Urinary bladder (tissue), 4 donors: ENCODE data around the gene FRMD4A. TPM values are rescaled to one million over a fixed set of nuclear protein-coding genes. Genes with fewer than 3 reads are reported as not detected.

Source experiments
- DNase-seq: peaks from one replicate; pipeline ENCODE4 v3.0.0-alpha.2; 2015; ENCODE audit errors: extremely low spot score
- H3K27ac ChIP-seq: one replicate; pipeline ENCODE4 v1.5.1; 2013; ENCODE audit warnings: low read depth, mild to moderate bottlenecking, moderate library complexity
- H3K36me3 ChIP-seq: one replicate; pipeline ENCODE4 v1.6.1; 2013; ENCODE audit warnings: mild to moderate bottlenecking, moderate library complexity; ENCODE audit not compliant: insufficient read depth
- H3K4me1 ChIP-seq: one replicate; pipeline ENCODE4 v1.6.1; 2013; ENCODE audit warnings: mild to moderate bottlenecking, moderate library complexity; ENCODE audit not compliant: insufficient read depth
- H3K4me3 ChIP-seq: one replicate; pipeline ENCODE4 v1.5.1; 2013; ENCODE audit warnings: low read depth, low read length
- WGBS: extraction: QIAGEN DNeasy Blood & Tissue Kit; methylation state at CpG from one replicate; pipeline ENCODE4 v1.1.7; 2013; 5-methylcytosine and 5-hydroxymethylcytosine counted together
- polyA plus RNA-seq: library from polyadenylated mRNA; stranded (reverse); fragments of 200-250 nt; gene quantifications from one replicate; pipeline ENCODE4 v1.2.3, GENCODE V29; 2013
- total RNA-seq: library from RNA; depleted of rRNA; stranded (reverse); fragments of >200 nt; gene quantifications from one replicate; pipeline ENCODE4 v1.2.3, GENCODE V29; 2014
- donor health status: healthy with polysubstance abuse.
- donor health status: healthy.

FRMD4A gene
- total and polyA plus RNA-seq, 2 donors: 15.1 to 32.9 TPM

- Histone ChIP-seq H3K27ac (no peak overlapping the region), H3K36me3 (peaks cover 5% of the 10 kb centered on the region), H3K4me3 (no peak overlapping the region), H3K4me1 (no peaks in the 10 kb centered on the region)
- DNase-seq: no peak
- 85% methylated on average over 4 of the region's 4 CpGs for WGBS
Observed at GRCh38 chr10:13654846-13655245, 675.9 kb downstream of the FRMD4A start.

- H3K27ac ChIP-seq: no peak overlapping the region
- peaks cover 5% of the 10 kb centered on the region for H3K36me3 ChIP-seq
- H3K4me3 ChIP-seq: no peak overlapping the region
- 87% methylated on average over 8 of the region's 8 CpGs for WGBS
- H3K4me1 ChIP-seq: no peaks in the 10 kb centered on the region
- no peak for DNase-seq
Observed at GRCh38 chr10:13654118-13654830, 676.5 kb downstream of the FRMD4A start.

GRCh38 chr10:13652860-13653259 is 677.9 kb downstream of the FRMD4A start:
- H3K4me1 ChIP-seq: no peaks in the 10 kb centered on the region
- H3K27ac ChIP-seq: no peak overlapping the region
- 69% methylated on average over 6 of the region's 6 CpGs for WGBS
- no peak overlapping the region for H3K4me3 ChIP-seq
- no peak for DNase-seq
- H3K36me3 ChIP-seq: peaks cover 5% of the 10 kb centered on the region

GRCh38 chr10:13651969-13652720 is 678.6 kb downstream of the FRMD4A start:
- no peak for DNase-seq
- Histone ChIP-seq H3K4me3 (no peak overlapping the region), H3K36me3 (peaks cover 5% of the 10 kb centered on the region), H3K27ac (no peak overlapping the region), H3K4me1 (no peaks in the 10 kb centered on the region)
- 85% methylated on average over 5 of the region's 5 CpGs for WGBS

- H3K4me1 ChIP-seq: no peaks in the 10 kb centered on the region
- WGBS: 72% methylated on average over 5 of the region's 5 CpGs
- H3K36me3 ChIP-seq: peaks cover 2% of the 10 kb centered on the region
- H3K4me3 ChIP-seq: no peak overlapping the region
- no peak overlapping the region for H3K27ac ChIP-seq
- DNase-seq: no peak
Observed at GRCh38 chr10:13650961-13651360, 679.8 kb downstream of the FRMD4A start.

GRCh38 chr10:13649844-13650520 is 680.7 kb downstream of the FRMD4A start:
- WGBS: 77% methylated on average over 5 of the region's 5 CpGs
- Histone ChIP-seq H3K36me3 (peaks cover 3% of the 10 kb centered on the region), H3K4me1 (no peaks in the 10 kb centered on the region), H3K27ac (no peak overlapping the region), H3K4me3 (no peak overlapping the region)
- DNase-seq: no peak

GRCh38 chr10:13648425-13648824 is 682.3 kb downstream of the FRMD4A start:
- no peak for DNase-seq
- Histone ChIP-seq H3K4me3 (no peak overlapping the region), H3K27ac (no peak overlapping the region), H3K4me1 (no peaks in the 10 kb centered on the region), H3K36me3 (peaks cover 3% of the 10 kb centered on the region)
- 93% methylated on average over 12 of the region's 12 CpGs for WGBS

GRCh38 chr10:13644866-13645265 is 685.9 kb downstream of the FRMD4A start:
- H3K36me3 ChIP-seq: peaks cover 2% of the 10 kb centered on the region
- WGBS: 96% methylated on average over 9 of the region's 9 CpGs
- no peak overlapping the region for H3K27ac ChIP-seq
- H3K4me3 ChIP-seq: no peak overlapping the region
- no peaks in the 10 kb centered on the region for H3K4me1 ChIP-seq
- DNase-seq: no peak

- WGBS: 69% methylated on average over 7 of the region's 7 CpGs
- Histone ChIP-seq H3K27ac (no peak overlapping the region), H3K4me3 (no peak overlapping the region), H3K4me1 (no peaks in the 10 kb centered on the region), H3K36me3 (peaks cover 2% of the 10 kb centered on the region)
- no peak for DNase-seq
Observed at GRCh38 chr10:13643016-13643415, 687.7 kb downstream of the FRMD4A start.

GRCh38 chr10:13642293-13642692 is 688.4 kb downstream of the FRMD4A start:
- H3K27ac ChIP-seq: no peak overlapping the region
- H3K4me3 ChIP-seq: no peak overlapping the region
- no peak for DNase-seq
- H3K4me1 ChIP-seq: no peaks in the 10 kb centered on the region
- peaks cover 2% of the 10 kb centered on the region for H3K36me3 ChIP-seq
- WGBS: 97% methylated on average over 2 of the region's 2 CpGs

- no peaks in the 10 kb centered on the region for H3K36me3 ChIP-seq
- 92% methylated on average over 5 of the region's 5 CpGs for WGBS
- no peak for DNase-seq
- H3K4me3 ChIP-seq: no peak overlapping the region
- no peaks in the 10 kb centered on the region for H3K4me1 ChIP-seq
- no peak overlapping the region for H3K27ac ChIP-seq
Observed at GRCh38 chr10:13637894-13638293, 692.8 kb downstream of the FRMD4A start.

GRCh38 chr10:13637303-13637856 is 693.3 kb downstream of the FRMD4A start:
- no peak overlapping the region for H3K4me3 ChIP-seq
- 72% methylated on average over 1 of the region's 1 CpG for WGBS
- no peak overlapping the region for H3K27ac ChIP-seq
- no peaks in the 10 kb centered on the region for H3K4me1 ChIP-seq
- no peak for DNase-seq
- no peaks in the 10 kb centered on the region for H3K36me3 ChIP-seq

GRCh38 chr10:13636776-13637175 is 693.9 kb downstream of the FRMD4A start:
- Histone ChIP-seq H3K4me1 (no peaks in the 10 kb centered on the region), H3K27ac (no peak overlapping the region), H3K4me3 (no peak overlapping the region), H3K36me3 (no peaks in the 10 kb centered on the region)
- DNase-seq: no peak
- WGBS: 93% methylated on average over 4 of the region's 4 CpGs
